ENCODE measurements around the gene CDH1.
"Not testable (repeated sequence)": the region's sequence is repeated elsewhere in the genome, so short reads cannot be mapped to it uniquely, and the experiment has no call there.

CDH1 gene

DNA sequence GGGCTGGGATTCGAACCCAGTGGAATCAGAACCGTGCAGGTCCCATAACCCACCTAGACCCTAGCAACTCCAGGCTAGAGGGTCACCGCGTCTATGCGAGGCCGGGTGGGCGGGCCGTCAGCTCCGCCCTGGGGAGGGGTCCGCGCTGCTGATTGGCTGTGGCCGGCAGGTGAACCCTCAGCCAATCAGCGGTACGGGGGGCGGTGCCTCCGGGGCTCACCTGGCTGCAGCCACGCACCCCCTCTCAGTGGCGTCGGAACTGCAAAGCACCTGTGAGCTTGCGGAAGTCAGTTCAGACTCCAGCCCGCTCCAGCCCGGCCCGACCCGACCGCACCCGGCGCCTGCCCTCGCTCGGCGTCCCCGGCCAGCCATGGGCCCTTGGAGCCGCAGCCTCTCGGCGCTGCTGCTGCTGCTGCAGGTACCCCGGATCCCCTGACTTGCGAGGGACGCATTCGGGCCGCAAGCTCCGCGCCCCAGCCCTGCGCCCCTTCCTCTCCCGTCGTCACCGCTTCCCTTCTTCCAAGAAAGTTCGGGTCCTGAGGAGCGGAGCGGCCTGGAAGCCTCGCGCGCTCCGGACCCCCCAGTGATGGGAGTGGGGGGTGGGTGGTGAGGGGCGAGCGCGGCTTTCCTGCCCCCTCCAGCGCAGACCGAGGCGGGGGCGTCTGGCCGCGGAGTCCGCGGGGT is at the start of gene CDH1:
TSS of gene CDH1 (plus strand) at position 247 of the 684 bp plus-strand sequence. CDS start at position 371, 124 bp downstream.
- no peak for DNase-seq

DNA sequence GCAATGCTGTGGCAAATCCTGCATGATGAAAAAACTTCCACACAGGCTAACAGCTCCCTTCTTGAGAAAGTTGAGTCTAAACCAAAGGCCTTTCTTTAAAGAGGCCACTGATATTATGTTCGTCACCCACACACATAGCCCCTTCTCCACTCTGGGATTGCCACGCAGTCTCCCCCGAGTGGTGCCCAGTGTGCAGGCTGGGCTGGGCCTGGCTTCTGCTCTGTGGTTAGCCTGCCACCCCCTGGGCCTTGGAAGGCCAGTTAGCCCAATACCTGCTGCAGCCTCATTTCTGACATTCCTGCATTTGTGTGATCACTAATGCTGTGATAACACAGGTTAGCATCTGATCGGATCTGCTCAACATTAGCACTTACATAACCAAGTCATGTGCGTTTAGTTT is 47.2 kb upstream of the CDH1 start:
- DNase-seq = no peak

- DNase-seq = no peak
Measured at GRCh38 chr16:68695575-68695974, 41.5 kb upstream of the CDH1 start.

- DNase-seq = no peak
Measured at GRCh38 chr16:68696514-68696913, 40.6 kb upstream of the CDH1 start.

DNA sequence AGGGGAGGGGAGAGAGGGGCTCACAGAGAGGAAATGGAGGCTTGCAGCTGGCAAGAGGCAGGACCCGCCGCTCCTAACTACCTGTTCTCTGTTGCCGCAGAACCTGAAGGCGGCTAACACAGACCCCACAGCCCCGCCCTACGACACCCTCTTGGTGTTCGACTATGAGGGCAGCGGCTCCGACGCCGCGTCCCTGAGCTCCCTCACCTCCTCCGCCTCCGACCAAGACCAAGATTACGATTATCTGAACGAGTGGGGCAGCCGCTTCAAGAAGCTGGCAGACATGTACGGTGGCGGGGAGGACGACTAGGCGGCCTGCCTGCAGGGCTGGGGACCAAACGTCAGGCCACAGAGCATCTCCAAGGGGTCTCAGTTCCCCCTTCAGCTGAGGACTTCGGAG is 39.0 kb upstream of the CDH1 start:
- no peak for DNase-seq

DNA sequence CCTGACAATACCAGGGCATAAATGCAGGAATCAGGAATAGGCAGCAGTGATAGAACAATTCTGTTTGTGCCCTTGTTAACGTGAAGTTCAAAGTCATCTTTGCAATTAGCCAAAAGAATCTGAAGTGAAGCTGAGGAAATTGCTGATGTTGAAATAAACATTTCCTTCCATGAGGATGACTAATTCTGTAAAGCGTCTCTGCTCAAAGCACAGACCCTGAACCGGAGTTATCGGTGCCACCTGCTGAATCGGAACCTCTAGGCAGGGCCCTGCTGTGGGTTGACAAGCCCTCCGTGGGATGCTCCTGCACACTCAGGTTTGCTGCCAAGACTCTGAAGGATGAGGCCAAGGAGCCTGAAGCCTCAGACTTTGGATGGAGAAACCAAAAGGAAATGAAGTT is 37.0 kb upstream of the CDH1 start:
- no peak for DNase-seq

- no peak for DNase-seq
Measured at GRCh38 chr16:68700831-68701230, 36.3 kb upstream of the CDH1 start.

GRCh38 chr16:68704232-68704867 is 32.7 kb upstream of the CDH1 start:
- DNase-seq = peak; percentile 65

GRCh38 chr16:68707340-68708152 is 29.5 kb upstream of the CDH1 start:
- peak; percentile 76 for DNase-seq

GRCh38 chr16:68710211-68710610 is 26.9 kb upstream of the CDH1 start:
- no peak for DNase-seq

GRCh38 chr16:68711421-68712139 is 25.5 kb upstream of the CDH1 start:
- DNase-seq = no peak

DNA sequence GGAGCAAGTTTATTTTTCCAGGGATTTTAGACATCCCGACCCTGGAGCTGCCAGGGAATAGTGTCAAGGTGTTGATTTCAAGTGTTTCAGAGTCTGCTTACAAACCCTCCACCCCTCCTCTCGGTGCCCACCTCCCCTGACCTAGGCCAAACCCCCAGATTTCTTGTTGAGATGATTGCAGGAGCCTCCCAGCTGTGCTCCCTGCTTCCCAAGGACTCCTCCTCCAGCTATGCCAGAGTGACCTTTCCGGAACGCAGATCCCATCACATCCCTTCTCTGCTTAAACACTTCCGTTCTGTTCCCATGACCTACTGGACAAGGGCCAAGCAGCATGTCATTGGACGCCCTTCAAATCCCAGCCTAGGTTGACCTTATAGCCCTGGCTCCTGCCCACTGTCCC is 23.7 kb upstream of the CDH1 start:
- DNase-seq = no peak

DNA sequence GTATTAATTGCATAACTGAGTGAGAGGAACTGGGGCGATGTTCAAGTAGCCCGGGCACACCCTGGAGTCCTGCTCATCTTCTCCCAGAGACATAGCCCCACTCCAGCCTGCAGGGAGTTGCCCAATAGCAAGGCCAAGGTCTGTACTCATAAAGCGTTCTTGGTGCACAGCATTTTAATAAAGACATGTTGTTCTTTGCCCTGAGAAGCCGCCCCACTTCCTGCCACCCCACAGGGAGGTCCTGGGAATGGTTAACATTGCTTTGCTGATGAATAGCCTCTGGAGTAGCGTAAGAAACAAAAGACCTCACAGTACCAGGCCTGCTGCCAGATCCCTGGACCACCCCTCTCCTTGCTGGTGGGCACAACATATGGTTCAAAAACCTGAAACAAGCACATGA is 21.6 kb upstream of the CDH1 start:
- DNase-seq = no peak

GRCh38 chr16:68716516-68716915 is 20.6 kb upstream of the CDH1 start:
- DNase-seq = not testable (repeated sequence)

DNA sequence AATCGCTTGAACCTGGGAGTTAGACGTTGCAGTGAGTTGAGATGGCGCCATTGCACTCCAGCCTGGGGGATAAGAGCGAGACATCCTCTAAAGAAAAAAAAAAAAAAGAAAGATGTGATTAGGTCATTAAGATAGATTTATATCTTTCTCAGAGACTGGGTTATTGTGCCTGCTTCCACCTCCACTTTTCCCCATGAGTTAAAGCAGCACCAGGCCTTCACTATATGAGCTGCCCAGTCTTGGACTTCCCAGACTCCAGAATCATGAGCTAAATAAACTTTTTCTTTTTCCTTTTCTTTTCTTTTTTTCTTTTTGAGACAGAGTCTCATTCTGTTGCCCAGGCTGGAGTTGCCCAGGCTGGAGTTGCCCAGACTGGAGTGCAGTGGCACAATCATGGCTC is 19.4 kb upstream of the CDH1 start:
- DNase-seq = no peak

DNA sequence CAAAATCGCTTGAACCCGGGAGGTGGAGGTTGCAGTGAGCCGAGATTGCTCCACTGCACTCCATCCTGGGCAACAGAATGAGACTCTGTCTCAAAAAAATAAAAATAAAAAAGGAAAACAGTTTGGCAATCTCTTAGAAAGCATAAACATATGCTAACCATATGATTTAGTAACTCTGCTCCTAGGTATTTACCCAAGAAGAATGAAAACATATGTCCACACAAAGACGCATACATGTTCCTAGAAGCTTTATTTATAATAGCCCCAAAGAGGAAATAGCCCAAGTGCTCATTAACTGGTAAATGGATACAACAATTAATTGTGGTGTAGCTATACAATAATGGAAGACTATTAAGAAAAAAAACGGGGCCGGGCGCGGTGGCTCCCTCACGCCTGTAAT is 18.5 kb upstream of the CDH1 start:
- DNase-seq = no peak

- DNase-seq = no peak
Measured at GRCh38 chr16:68719993-68720489, 17.1 kb upstream of the CDH1 start.

GRCh38 chr16:68722119-68723024 is 14.7 kb upstream of the CDH1 start:
- DNase-seq = no peak

DNA sequence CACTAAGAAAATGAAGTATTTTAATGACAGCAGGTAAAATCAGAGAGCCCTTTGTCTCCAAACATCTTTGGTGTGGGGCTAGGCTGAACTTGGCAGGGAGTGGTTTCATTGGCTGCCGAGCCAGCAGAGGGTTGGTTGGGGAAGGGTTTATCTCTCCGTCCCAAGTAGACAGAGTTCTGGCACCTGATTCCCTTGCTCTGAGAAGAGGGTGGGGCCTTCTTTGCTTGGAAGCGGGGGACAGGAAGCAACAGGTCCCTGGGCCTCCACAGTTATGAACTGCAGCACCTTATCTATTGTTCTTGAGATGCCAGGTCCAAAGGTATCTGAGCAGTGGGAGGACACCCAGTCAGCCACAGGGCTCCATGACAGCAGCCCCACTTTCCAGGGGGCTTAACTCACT is 12.3 kb upstream of the CDH1 start:
- no peak for DNase-seq

DNA sequence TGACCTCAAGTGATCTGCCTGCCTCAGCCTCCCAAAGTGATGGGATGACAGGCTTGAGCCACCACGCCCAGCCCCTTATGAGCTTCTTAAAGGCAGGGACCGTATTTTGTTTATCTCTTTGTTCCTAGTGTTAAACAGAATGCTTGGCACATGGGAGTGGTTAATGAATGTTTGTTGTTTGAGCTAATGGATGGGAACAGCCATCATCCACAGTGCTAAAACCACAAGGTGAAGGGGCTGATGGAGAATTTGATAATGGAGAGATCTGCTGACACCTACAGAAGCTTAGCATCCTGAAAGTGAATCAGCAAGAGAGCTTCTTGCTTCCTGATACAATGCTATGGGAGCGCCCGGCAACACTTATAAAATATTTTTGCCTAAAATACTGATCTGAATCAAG is 8.6 kb upstream of the CDH1 start:
- DNase-seq = no peak

GRCh38 chr16:68731637-68732036 is 5.5 kb upstream of the CDH1 start:
- no peak for DNase-seq
